Fibroblast of the aortic adventitia (primary cell): ENCODE data around the gene MSANTD7. TPM values are rescaled to one million over a fixed set of nuclear protein-coding genes. Genes with fewer than 3 reads are reported as not detected.
A peak's percentile ranks its signal among the peaks of the same experiment; 100 is the strongest.

Experiments
- DNase-seq: peaks from one replicate; pipeline ENCODE4 v3.0.0-alpha.2; 2010; ENCODE audit warnings: low read depth
- H3K4me3 ChIP-seq: 2 replicates; pipeline ENCODE4 v1.5.1; 2011; ENCODE audit warnings: low read depth, mild to moderate bottlenecking, control low read depth, low read length, moderate library complexity
- CTCF ChIP-seq: IDR thresholded peaks from 2 replicates; pipeline ENCODE4 v1.5.1; 2011; ENCODE audit warnings: mild to moderate bottlenecking, low read length, control low read depth, inconsistent platforms; ENCODE audit not compliant: insufficient read depth
- total RNA-seq: library from RNA; depleted of rRNA; stranded (reverse); fragments of >200 nt; gene quantifications from 2 replicates; pipeline ENCODE4 v1.2.3, GENCODE V29; 2012; ENCODE audit warnings: low replicate concordance

The MSANTD7 gene
- total RNA-seq, 1 donor = 18.5 TPM

- DNase-seq = no peak
- H3K4me3 ChIP-seq = no peak overlapping the region
- TF ChIP-seq CTCF = no peak
These were observed 37.8 kb downstream of the MSANTD7 start for GRCh38 chr10:14875941-14876340.

GRCh38 chr10:14876764-14877163 lies 38.7 kb downstream of the MSANTD7 start:
- peak overlapping the region; percentile 96 for H3K4me3 ChIP-seq
- no peak for DNase-seq

GRCh38 chr10:14878266-14879123 lies 40.4 kb downstream of the MSANTD7 start, which contains the start of gene SUV39H2:
TSS of gene SUV39H2 (plus strand) at chr10:14878866. CDS start at chr10:14878889, 23 bp downstream.
- peak within 1 kb of the TSS; percentile 96 for H3K4me3 ChIP-seq
- no peak for TF ChIP-seq CTCF
- DNase-seq = peak; percentile 91

More at GRCh38 chr10:14876764-14877163, 38.7 kb downstream of the MSANTD7 start:
- TF ChIP-seq CTCF = no peak

- TF ChIP-seq CTCF = no peak
- peak; percentile 11 for DNase-seq
- H3K4me3 ChIP-seq = peak overlapping the region; percentile 82
These were observed 41.2 kb downstream of the MSANTD7 start for GRCh38 chr10:14879124-14879927.

GRCh38 chr10:14879928-14880193 lies 41.8 kb downstream of the MSANTD7 start:
- TF ChIP-seq CTCF = no peak
- peak overlapping the region; percentile 82 for H3K4me3 ChIP-seq
- DNase-seq = no peak

- DNase-seq = peak; percentile 3
- peak overlapping the region; percentile 82 for H3K4me3 ChIP-seq
- no peak for TF ChIP-seq CTCF
These were observed 42.1 kb downstream of the MSANTD7 start for GRCh38 chr10:14880229-14880628.
